CD4-positive, alpha-beta T cell treated with Interleukin-1 beta for 1 hour (primary cell): ENCODE data around the gene XPC.

Experiments used
- DNase-seq, 2 donors: peaks; one replicate each; pipeline ENCODE4 v3.0.0-alpha.2; 2020 to 2022

XPC gene

DNA sequence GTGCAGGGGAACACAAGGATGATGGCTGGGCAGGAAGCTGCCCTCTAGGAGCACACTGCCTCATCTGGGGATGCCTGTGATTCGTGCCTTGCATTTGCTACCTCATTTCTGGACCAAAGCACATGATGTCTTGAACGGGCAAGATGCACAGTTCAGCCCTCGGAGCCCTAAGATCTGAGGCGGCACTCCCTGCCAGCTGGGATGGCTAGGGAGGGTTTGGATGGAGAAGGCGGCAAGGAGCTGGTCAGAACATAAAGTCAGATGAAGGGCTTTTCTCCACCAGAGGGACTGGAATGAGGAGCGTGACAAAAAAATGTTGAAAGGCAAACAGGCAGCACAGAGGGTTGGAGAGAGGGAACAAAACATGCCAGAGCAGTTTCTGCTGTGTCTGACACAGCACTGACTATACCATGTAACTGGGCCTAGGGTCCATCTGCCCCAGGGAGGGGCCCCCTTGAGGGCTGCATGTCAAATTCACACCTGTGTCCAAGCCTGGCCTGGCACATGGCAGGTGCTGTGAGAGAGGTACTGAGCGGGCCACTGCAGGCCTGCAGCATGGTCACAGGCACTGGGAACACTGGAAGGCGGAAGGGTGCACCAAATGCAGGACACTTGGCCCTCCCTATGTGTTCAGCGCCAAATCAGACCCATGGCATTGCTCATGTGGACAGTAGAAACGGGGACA is 31.9 kb downstream of the XPC start:
- no peak for DNase-seq

DNA sequence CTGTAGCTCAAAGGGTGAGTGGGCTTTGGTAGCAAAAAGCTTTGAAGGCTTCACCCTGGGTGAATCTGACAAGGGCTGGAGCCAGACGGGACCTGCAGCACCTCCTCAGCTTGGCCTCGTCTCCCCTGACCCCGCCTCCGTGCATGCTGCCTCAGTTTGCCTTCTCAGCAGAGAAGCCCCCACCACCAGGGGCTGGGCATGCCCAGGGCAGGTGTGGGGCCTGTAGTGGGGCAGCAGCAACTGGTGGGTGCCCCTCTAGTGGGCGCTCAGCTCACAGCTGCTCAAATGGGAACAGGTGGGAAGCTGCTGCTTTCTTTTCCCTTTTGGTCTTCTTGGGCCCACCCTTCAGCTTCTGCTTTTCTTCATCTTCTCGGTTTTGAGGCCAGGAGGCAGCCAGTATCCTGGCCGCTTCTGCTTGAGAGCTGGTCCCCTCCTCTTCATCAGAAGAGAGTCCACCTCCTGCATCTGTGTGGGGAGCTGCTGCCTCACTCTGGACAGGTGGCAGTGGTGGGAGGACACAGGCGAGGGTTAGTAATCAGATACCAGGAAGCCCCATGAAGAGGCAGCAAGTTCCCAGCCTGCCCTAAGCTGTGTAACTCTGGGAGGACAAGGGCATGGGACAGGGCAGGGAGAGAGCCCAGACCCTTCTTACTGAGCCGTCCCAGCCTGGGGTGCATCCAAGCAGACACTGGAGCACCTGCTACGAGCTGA is 32.6 kb downstream of the XPC start:
- no peak for DNase-seq

DNA sequence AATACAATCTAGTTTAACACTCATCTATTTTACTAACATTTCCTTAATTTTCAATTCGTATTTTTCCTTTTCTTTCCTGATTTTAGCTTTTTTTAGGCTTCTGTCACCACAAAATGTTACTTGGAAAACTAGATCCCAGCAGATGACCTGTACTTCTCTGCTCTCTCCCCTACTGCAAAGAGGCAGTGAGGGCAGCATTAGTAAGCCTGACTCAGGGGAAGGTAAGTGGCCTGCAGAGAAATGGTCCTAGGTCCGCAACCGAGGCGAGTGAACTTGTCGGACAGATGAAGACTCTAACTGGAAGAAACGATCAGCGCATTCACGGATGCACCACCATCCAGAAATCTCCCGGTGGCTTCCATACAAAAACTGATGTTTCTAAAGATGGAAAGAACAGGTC is 33.2 kb downstream of the XPC start:
- no peak for DNase-seq

DNA sequence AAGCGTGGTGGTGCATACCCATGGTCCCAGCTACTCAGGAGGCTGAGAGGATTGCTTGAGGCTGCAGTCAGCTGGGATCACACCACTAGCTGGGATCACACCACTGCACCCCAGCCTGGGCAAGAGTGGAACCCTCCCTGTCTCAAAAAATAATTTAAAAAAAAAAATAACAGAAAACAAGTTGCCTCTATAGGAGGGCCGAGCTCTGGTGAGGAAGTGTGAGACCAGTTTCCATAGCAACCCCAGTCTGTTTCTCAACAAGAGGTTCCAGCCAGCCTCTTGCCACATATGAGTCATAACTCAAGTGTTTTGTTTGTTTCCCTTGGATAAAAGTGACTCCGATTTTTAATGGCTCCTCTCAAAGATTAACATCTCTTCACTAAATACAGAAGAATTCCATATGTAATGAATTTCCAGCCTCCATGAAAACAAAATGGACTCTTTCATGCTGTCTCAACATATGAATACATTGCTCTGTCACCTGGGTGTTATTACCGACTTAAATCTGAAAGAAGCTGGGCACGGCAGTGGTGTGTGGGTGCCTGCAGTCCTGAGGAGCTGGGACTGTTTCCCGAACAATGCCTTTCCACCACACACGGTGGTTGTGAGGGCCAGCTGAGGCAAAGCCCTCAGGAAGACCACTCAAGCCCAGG is 33.9 kb downstream of the XPC start:
- DNase-seq: peak; percentile 91 to 92

DNA sequence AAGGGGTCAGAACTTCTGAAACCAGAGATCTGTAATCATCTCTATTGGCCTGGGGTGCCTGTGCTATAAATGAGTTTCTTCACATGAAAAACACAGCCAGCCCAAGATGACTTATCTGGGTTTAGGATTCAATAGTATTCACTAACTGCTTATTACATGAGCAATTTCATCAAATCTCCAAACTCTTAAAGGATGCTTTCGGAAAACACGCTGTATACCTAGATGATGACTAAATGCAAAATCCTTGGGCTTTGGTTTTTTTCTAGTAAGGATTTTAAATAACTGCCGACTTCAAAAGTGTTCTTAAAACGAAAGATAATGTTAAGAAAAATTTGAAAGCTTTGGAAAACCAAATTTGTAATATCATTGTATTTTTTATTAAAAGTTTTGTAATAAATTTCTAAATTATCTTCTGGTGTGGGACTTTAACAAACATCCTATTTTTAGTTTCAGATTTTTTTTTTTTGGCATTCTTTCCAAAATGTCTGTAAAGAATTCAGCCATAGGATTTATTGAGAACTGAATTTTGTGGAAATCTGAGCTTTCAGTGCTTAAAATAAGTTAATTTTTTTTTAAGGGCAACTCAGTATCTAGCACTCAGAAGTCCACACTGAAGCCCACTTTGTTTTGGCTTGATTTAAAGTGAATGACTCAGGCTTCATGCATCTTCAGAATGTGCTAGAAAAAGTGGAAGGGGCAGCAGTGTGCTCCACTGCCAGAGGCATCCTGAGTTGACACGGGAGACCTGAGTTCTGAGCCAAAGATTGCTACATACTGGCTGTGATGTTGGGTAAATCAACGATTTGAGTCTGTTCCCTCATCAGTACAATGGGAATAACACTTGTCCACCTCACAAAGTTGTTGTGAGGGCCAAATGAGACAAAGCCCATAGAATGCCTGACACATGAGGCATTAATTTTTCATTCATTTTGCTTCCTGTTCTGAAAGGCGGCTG is 34.9 kb downstream of the XPC start:
- DNase-seq: peak in 1 of 2 donors; percentile 28

DNA sequence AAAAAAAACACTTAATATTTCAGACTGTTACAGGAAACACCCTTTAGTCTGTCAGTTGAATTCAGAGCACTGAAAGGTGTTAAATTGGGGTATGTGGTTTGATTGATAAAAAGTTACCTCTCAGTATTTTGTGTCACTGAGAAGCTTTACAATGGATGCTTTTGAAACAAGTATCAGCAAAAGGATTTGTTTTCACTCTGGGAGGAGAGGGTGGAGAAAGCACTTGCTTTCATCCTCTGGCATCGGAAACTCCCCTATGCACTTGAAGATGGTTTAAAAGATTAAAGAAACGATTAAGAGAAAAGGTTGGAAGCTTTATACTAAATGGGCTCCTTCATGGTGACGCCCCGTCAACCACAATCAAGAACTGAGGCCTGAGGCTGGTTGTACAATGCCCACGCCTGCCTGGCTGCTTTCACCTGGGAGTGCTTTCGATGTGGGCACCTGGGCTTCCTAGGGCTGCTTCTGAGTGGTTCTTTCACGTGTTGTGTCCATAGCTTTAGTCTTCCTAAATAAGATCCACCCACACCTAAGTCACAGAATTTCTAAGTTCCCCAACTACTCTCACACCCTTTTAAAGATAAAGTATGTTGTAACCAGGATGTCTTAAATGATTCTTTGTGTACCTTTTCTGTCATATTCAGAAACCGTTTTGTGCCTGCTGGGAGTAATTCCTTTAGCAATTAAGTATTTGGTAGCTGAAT is 35.7 kb downstream of the XPC start:
- peak; percentile 76 to 83 for DNase-seq

DNA sequence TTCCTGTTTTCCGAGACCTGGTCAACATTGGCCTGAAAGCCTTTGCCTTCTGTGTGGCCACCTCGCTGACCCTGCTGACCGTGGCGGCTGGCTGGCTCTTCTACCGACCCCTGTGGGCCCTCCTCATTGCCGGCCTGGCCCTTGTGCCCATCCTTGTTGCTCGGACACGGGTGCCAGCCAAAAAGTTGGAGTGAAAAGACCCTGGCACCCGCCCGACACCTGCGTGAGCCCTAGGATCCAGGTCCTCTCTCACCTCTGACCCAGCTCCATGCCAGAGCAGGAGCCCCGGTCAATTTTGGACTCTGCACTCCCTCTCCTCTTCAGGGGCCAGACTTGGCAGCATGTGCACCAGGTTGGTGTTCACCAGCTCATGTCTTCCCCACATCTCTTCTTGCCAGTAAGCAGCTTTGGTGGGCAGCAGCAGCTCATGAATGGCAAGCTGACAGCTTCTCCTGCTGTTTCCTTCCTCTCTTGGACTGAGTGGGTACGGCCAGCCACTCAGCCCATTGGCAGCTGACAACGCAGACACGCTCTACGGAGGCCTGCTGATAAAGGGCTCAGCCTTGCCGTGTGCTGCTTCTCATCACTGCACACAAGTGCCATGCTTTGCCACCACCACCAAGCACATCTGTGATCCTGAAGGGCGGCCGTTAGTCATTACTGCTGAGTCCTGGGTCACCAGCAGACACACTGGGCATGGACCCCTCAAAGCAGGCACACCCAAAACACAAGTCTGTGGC is 36.6 kb downstream of the XPC start:
- peak in 1 of 2 donors; percentile 18 for DNase-seq

DNA sequence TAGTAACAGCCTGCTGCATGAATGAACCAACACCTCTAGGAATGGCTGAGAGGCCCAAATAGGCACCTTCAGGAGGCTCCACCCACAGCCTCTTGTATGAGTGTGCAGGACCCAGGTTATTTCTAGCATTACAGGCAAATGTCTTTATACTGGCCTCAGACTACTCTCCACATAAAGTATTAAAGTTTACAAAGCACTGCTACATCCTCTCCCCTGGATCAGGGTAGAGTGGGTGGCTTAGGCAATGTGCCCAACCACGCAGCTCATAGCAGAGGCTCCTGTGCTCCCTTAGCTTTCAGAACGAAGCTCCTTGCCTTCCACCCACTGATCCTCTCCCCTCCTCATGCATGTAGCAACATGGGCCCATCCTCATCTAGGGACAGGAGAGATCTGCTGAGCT is 37.3 kb downstream of the XPC start:
- no peak for DNase-seq

DNA sequence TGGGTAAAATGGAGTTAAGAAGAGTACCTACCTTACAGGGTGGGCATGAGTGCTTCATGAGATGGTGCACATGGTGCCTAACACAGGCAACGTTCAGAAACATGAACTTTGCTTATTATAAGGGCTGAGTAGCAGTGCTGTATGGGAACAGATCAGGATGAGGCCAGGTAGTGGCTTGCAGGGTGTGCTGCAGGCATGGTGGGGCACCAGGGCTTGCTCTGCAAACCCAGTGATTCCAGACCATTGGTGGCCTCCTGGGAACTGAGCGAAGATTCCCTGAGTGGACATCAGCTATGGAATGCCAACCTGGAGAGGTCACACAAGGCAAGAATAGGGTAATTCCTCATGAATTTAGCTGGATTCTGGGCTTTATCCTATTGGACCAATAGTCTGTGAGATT is 37.7 kb downstream of the XPC start:
- no peak for DNase-seq

DNA sequence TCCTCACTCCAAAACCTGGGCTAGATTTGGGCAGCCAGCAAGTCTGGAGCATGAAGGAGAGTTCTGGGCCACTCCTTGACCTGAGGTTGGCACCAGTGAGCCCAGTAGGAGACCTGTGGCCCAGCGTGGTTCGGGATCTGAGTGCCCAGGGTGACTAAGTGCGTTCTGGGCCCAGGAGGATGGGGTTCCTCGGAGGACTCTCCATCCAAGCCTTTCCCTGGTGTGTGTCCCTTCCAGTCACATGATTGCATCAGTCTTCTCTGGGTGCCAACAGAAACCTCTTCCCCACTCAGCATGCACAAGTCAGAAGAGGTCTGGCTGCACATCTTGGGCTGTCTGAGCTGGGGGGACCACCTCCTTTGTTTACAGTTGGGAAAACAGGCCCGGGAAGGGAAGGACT is 38.6 kb downstream of the XPC start:
- no peak for DNase-seq

DNA sequence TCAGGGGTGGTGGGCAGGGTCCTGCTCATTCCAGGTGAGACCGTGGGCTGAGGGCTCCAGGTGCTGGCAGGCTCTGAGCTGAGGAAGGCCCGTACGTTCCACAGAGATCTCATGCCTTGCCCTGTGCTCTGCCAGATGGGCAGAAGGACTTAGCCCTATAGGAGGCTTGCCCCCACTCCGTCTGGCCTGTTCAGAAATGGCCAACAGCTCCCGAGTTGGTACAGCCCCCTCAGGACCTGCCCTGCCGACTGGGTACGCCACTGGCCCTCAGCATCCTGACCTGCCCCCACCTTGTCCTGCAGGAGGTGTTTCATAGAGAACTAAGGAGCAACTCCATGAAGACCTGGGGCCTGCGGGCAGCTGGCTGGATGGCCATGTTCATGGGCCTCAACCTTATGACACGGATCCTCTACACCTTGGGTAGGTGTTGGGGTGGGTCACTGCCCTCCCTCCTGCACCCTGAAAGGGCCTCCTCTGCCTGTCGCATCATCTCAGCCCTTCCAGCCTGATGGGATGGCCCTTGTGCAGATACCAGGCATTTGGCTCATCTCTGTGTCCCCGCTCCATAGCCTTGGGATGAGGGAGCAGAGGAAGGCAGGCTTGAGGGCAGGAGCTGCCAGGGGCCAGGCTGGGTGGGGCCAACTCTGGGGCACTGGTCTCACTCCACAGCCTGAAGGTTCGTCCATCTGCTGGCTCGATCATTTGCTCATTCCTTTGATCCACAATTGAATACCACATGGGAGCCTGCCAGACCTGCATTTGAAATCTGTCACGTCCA is 39.3 kb downstream of the XPC start:
- DNase-seq: no peak

DNA sequence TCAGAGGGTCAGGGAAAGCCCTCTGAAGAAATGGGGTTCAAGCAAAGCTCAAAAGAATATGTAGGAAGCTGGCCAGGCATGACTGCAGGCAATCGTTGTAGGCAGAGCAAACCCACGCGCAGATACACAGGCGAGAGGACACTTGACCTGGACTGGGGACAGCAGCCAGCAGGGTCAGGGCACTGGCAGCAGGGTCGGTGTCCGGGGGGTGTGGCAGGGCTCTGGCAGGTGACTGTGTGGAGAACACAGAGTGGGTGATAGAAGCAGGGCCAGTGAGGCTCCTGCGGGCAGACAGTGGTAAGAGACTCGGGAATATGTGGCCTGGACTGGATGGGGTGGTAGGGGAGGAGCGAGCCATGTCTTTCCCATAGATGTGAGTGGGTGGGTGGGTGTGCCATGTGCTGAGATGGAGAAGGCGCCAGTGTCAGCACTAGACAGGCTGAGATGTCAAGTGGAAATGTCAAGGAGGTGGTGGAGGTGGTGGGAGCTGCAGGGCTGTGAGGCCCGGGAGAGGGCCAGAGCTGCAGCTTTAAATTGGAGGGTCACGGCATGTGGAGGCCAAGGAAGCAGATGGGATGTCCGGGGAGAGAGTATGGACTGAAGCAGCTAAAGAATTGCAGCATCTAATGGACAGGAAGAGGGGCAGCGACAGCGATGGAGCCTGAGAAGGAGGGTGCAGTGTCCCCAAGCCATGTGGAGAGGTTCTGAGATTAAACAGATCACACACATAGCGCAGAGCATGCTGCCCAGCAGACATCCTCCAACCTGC is 40.1 kb downstream of the XPC start:
- no peak for DNase-seq

DNA sequence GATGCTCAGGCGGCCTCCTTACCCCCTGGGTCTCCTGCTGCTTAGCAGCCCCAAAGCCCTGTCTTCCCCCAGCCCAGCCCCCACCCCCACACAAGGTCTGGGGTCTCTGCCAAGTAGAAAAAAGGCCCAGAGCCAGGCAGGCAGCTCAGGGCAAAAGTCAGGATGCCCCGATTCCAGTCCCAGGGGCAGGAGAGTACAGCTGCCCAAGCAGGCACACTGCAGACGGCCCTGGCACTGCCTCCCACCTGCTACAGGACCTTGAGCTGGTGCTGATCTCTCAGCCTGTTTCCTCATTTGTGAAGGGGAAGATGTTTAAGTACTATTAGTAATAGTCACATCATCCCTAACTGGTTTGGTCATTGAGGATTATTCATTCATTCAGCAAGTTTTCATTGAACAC is 41.0 kb downstream of the XPC start:
- DNase-seq: no peak

DNA sequence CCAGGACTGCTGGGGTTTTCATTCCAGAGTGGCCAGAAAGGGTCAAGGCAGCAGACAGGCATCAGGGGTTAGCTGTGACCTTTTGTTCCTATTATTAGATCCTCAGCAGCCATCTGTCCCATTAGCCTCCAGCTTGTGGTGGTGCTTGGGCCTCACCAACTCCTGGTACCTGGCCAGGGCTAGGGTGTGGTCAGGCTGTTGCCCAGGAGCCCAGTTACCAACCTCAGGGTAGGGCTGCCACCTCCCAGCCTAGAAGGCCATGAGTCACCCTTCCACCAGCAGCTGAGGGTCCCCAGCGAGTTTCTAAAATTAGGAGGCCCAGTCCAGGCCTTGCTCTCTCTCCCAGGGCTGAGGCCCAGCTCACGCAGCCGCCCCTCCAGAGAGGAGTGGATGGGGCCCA is 41.4 kb downstream of the XPC start:
- DNase-seq: no peak

DNA sequence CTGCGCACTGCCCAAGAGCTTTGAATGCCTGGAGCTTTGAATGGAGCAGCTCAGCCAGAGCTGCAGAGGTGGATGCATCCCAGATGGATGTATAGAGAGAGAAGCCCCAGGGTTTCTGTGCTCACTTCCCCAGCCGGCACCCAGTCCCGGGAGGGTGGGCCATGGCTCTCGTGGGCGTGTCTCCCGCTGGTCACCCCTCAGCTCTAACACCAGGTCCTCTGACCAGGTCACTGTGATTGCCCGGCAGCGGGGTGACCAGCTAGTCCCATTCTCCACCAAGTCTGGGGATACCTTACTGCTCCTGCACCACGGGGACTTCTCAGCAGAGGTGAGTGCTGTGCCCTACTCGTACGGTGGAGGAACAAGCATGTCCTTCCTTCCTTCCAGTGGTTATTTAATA is 42.8 kb downstream of the XPC start:
- no peak for DNase-seq

DNA sequence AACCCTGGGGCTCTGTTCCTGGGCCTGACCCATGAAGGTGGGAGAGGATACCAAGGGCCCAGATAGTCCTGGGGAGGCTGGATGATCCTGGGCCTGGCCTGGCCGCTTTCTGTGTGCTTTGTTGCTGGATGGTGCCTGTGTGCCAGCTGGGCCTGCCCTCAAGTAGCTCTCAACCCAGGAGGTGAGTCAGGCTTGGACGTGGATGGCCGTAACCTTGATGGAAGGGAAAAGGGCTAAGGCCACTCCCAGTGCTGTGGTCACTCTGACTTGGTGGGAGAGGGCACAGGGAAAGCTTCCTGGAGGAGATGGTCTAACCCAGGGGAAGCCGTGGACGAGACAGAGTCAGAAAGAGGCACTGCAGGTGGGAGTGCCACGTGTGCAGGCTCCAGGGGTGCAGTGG is 44.1 kb downstream of the XPC start:
- DNase-seq: no peak

DNA sequence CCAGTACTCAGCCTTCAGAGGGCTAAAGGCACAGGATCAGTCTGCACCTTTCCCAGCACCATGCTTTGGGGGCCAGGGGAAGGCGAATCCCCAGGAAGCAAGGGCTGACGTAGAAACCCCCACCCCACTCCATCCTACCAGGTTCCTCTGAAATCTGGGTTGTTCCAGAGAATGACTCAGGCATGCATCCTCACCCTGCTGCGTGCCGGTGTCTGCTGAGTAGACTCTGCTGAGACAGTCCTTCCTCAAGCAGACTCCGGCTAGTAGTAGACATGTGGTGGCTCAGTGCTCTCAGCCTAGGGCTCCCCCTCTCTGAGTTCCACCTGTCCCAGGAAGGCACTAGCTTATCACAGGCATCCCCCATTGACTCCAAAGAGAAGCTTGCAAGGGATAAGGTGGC is 44.5 kb downstream of the XPC start:
- DNase-seq: no peak

DNA sequence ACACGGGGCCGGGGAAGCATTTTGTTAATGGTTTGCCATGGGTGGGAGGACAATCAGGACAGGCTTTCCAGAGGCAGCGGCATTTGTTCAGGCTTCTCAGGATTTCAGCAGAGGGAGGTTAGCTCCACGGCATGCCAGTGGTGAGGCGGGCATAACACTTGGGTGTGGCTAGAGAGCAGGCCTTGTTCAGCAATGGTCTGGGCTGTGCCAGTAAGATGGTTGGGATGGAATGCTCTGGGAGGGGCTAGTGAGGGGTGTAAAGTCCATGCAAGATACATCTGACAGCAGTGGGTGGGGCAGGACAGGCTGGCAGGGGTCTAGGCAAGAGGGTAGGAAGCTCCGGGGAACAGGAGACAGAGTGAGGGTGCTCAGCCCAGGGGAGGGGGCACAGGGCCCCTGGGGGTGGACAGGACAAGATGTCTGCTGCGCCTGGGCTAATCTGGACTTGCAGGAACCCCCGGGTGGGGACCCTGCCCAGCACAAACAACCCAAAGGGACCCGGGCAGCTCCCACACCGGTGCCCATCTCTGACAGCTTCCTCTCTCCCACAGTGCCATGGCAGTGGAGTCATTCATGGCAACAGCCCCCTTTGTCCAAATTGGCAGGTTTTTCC is 45.1 kb downstream of the XPC start:
- no peak for DNase-seq

DNA sequence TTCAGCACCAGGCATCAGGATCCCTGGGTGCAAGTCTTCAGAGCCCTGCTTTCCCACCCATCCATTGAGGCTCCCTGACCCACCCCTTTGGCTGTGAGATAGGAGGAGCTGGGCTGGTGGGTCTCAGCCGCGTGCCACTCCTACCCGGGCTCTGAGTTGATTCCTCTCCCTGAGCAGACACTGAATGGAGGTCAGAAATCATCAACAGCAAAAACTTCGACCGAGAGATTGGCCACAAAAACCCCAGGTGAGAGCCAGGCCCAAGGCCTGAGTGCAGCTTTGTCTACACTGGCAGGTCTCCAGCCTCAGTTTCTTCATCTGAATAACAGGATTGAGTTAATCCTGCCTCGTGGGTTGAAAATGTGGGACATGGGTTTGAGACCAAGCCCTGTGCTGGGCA is 45.7 kb downstream of the XPC start:
- no peak for DNase-seq

DNA sequence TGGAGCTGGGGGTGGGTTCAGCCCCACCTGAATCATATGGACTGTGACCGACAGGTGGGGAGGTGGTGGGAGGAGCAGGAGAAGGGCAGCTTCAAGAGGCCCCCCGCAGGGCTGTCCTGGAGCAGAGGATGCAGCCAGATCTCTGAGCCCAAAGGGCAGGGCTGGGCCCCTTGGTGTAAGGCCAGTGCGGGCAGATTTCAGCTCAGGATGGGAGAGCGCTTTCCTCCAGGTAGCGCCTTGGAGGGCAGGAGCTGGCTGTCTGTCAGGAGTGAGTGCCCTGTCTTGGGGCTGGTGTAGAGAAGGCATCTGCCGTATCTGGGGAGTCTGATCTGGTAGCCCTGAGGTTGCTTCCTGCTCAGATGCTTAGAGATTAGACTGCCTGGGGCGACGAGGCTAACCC is 46.3 kb downstream of the XPC start:
- no peak for DNase-seq
